ENCODE data around the gene DPEP1.
"Not testable (repeated sequence)": the region's sequence is repeated elsewhere in the genome, so short reads cannot be mapped to it uniquely, and the experiment has no call there.

Gene DPEP1

DNA sequence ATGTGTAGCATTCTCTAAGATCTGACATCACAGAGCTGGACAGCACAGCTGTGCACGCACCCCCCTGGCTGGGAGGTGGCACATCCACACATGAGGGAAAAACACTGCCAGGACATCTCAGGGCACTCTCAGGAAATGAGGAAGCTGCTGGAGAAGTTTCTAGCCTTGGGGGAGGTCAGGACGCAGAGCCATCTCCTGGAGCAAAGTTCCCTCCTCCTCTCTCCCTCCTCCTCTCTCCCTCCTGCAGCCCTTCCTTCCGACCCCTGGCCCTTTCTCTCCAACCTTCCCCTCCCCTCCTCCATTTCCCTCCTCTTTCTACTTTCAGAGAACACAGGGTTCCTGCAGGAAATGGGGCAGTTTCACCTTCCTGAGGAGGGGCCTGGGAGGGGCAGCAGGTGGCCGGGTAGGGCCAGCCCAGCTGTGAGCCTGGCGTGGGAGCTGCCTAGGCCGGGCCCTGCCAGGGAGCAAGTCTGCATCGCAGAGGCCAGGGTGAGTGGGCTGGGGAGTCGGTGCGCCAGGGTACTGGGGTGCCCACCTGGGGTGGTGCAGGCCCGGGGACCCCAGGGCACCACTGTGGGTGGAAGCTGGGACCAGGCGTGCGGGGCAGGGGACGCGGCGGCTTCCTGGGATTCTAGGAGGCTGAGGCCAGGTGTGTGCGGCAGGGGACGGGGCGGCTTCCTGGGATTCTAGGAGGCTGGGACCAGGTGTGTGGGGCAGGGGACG lies at the start of gene DPEP1:
Gene DPEP1 (plus strand): TSS at position 412 of the 723 bp plus-strand sequence. CDS start 16,769 bp downstream, outside the sequence.
- DNase-seq = peak; percentile 90

GRCh38 chr16:89564476-89565255 lies 48.8 kb upstream of the DPEP1 start:
- in situ Hi-C loops (cut with MboI; ENCODE audit: low pct_unique_long_range_greater_than_20kb, low sequenced_read_pairs) = no loop called here
- DNase-seq = peak; percentile 47

More for the DNA sequence above, at the start of gene DPEP1:
- in situ Hi-C loops (cut with MboI; ENCODE audit: low pct_unique_long_range_greater_than_20kb, low sequenced_read_pairs) = no loop called here

DNA sequence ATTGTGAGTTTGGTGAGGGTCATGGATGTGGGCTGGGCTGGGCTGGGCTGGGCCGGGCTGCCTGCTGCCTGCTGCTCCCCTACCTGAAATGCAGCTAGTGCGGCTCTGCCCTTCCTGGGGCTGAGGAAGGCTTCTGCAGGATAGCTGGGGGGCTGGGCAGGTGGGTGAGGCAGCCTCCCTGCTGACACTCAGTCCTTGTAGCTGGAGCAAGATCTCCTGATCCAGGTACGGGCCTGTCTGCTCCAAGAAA lies 48.3 kb upstream of the DPEP1 start:
- no peak for DNase-seq
- in situ Hi-C loops (cut with MboI; ENCODE audit: low pct_unique_long_range_greater_than_20kb, low sequenced_read_pairs) = no loop called here

- in situ Hi-C loops (cut with MboI; ENCODE audit: low pct_unique_long_range_greater_than_20kb, low sequenced_read_pairs) = no loop called here
- DNase-seq = peak; percentile 89
Observed at GRCh38 chr16:89565506-89566372, 47.7 kb upstream of the DPEP1 start.

- in situ Hi-C loops (cut with MboI; ENCODE audit: low pct_unique_long_range_greater_than_20kb, low sequenced_read_pairs) = no loop called here
- DNase-seq = no peak
Observed at GRCh38 chr16:89567656-89568594, 45.5 kb upstream of the DPEP1 start.

- in situ Hi-C loops (cut with MboI; ENCODE audit: low pct_unique_long_range_greater_than_20kb, low sequenced_read_pairs) = no loop called here
- DNase-seq = no peak
Observed at GRCh38 chr16:89569506-89570341, 43.7 kb upstream of the DPEP1 start.

GRCh38 chr16:89570342-89570923 lies 43.0 kb upstream of the DPEP1 start:
- in situ Hi-C loops (cut with MboI; ENCODE audit: low pct_unique_long_range_greater_than_20kb, low sequenced_read_pairs) = no loop called here
- DNase-seq = no peak

DNA sequence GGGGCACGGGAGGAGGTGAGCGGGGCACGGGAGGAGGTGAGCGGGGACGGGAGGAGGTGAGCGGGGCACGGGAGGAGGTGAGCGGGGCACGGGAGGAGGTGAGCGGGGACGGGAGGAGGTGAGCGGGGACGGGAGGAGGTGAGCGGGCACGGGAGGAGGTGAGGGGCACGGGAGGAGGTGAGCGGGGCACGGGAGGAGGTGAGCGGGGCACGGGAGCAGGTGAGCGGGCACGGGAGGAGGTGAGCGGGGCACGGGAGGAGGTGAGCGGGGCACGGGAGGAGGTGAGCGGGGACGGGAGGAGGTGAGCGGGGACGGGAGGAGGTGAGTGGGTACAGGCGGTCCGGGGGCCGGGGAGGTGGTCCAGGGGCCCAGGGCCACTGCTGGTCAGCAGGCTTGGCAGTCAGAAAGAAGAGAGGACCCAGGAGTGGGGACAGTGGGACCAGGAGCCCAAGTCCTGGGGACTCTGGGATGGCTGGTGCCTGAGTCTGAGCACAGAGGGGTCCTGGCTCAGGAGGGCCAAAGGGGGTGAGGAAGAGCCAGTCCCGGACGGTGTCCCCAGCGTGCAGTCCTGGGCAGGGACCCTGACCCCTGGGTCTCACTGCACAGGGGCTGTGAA lies 42.4 kb upstream of the DPEP1 start:
- in situ Hi-C loops (cut with MboI; ENCODE audit: low pct_unique_long_range_greater_than_20kb, low sequenced_read_pairs); DNase-seq: not testable (repeated sequence)

DNA sequence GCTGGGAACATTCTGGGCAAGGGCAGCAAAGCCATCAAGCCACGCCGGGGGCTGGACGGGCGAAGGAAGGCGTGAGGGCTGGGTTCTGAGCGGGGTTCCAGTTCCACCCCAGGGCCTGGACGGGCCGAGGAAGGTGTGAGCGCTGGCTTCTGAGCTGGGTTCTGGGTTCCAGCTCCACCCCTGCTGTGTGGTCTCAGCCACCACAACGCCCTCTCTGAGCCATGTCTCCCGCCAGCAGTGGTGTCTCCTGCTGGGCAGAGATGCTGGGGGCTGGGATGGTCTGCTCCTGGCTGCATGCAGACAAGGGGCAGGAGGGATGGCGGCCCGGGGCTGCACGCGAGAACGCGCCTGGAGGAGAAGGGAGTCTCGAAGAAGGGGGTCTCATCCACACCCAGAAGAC lies 41.8 kb upstream of the DPEP1 start:
- no peak for DNase-seq
- in situ Hi-C loops (cut with MboI; ENCODE audit: low pct_unique_long_range_greater_than_20kb, low sequenced_read_pairs) = no loop called here

DNA sequence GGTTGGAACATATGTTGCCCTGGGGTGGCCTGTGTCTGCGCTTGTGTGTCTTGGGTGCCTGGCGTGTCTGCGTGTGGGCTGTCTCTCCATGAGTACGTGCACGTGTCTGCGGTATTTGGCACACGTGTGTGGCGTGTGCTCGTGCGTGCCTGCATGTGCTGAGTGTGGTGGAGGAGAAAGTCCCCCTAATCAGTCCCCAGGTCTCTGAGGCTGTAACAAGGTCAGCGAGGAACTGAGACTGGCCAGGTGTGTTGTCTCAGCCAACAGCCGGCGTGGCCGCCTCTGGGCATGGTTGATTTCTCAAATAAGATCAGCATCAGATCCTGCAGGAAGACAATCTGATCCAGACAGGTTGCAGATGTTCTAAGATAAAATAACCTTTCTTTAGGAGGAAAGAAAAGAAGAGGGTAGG lies 41.4 kb upstream of the DPEP1 start:
- no peak for DNase-seq
- in situ Hi-C loops (cut with MboI; ENCODE audit: low pct_unique_long_range_greater_than_20kb, low sequenced_read_pairs) = no loop called here

DNA sequence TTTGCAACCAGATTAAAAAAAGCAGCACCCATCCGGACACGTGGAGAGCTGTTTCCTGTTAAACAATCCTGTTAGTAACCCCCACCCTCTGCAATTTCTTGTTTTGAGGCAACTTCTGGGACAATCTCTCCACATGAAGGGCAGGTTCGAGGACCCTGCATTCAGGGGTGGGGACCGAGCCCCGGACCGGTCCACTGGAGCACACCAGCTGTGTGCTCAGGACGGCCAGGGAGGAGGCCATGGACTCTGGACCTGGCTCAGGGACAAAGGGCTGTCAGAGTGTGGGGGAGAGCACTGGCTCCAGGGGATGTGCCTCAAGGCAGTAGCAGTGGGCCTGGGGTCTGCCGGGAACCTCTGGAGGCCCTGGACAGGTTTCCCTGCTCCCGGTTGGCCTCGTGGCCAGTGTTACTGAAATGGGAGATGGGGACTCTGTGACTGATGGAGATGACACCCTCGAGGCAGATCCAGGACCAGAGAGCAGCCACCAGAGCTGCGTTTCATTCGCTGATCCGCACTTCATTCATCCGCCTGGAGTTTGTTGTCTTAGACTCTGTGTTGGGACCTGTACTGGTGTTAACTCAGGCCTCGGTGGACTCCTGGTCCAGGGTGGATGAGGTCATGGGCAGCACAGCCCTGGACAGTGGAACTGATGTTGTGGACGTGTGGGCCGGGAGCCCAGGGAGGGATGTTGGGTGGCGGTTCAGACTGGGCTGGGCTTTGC lies 40.8 kb upstream of the DPEP1 start:
- peak; percentile 24 for DNase-seq
- in situ Hi-C loops (cut with MboI; ENCODE audit: low pct_unique_long_range_greater_than_20kb, low sequenced_read_pairs) = no loop called here

DNA sequence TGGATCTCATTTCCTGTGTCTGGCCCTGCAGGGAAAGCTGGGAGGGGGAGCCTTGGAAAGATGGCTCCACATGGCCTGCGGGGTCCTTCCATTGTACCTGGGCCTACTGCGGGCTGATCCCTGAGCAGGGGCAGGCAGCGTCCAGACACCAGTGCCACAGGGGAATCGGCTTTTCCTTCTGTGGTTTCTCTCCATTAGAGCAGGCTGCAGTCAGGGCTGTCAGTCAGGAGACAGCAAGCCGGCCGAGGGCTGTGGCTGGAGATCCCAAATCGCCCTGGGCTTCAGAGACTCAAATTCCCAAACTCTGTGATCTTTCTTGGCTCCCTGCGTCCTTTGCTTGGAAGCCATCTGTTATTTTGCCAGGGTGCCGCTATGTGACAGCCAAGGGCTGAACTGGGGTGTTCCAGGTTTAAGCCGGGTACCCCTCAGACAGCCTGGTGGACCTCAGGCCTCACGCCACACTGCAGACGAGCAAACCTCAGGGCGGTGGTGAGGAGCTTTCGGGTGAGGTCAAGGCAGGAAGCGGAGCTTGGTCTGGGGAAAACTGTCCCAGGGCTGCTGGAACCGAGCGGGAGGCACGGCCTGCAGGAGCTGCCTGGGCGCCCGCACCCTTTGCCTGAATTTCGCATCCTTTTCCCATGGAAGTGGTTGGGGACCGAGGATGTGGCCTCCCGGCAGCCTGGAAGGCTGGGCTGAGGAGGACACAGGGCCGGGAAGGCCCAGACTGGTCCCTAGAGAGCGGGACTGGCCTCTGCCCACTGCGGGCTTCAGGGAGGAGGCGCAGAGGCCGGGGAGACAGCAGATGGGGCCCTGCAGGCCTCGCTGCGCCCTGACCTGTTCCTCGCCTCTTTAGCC lies 39.4 kb upstream of the DPEP1 start:
- no peak for DNase-seq
- in situ Hi-C loops (cut with MboI; ENCODE audit: low pct_unique_long_range_greater_than_20kb, low sequenced_read_pairs) = no loop called here

- peak; percentile 87 for DNase-seq
- in situ Hi-C loops (cut with MboI; ENCODE audit: low pct_unique_long_range_greater_than_20kb, low sequenced_read_pairs) = no loop called here
Observed at GRCh38 chr16:89574681-89575246, 38.7 kb upstream of the DPEP1 start.

DNA sequence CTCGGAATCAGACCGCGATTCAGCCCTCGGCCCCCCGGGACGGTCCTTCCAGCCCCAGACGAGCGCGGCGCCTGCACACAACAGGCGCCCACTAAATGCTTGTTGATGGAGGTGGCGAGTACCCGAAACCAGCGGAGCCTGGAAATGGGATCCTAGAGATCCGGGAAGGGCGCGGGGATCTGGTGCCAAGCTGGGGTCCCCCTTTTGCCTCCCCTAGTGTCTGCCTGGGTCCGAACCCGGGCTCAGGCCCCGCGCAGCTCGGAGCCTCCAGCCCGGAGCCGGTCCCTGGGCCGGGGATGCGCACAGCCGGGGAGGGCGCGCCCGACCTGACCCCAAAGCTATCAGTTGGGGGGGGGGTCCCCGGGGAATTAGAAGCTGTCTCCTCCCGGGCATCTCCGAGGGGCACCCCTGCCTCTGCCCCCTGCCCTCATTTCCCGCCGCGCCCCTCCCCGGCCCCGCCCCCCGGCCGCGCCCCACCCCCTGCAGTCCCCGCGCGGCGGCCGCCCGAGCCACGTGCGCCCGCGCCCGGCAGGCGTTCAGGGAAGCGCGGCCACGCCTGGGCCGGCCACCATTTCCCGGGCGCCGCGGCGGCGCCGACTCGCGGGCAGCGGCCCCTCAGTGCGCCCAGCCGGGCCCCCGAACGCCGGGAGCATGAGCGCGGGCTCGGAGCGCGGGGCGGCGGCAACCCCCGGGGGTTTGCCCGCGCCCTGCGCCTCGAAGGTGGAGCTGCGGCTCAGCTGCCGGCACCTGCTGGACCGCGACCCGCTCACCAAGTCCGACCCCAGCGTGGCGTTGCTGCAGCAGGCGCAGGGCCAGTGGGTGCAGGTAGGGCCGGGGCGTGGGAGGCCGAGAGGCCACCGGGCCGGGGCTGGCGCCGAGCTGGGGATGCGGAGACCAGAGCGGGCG lies 37.9 kb upstream of the DPEP1 start, which contains the start of gene CPNE7:
Gene CPNE7 (plus strand): TSS at position 512 of the 906 bp plus-strand sequence. CDS start 140 bp downstream, at position 652.
- in situ Hi-C loops (cut with MboI; ENCODE audit: low pct_unique_long_range_greater_than_20kb, low sequenced_read_pairs) = no loop called here
- peak; percentile 45 for DNase-seq

Measured in KBM-7 (cell line).